Cerebellar nuclear complex (tissue), 1 donor: ENCODE data around the gene RHEB.
"Not testable (repeated sequence)": the region's sequence is repeated elsewhere in the genome, so short reads cannot be mapped to it uniquely, and the experiment has no call there.

ENCODE experiments used
- DNase-seq, 2 experiments: peaks; one replicate each; lab custom pipeline; 2025; lab: John Stamatoyannopoulos, UW

Gene RHEB, protein sequence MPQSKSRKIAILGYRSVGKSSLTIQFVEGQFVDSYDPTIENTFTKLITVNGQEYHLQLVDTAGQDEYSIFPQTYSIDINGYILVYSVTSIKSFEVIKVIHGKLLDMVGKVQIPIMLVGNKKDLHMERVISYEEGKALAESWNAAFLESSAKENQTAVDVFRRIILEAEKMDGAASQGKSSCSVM

DNA sequence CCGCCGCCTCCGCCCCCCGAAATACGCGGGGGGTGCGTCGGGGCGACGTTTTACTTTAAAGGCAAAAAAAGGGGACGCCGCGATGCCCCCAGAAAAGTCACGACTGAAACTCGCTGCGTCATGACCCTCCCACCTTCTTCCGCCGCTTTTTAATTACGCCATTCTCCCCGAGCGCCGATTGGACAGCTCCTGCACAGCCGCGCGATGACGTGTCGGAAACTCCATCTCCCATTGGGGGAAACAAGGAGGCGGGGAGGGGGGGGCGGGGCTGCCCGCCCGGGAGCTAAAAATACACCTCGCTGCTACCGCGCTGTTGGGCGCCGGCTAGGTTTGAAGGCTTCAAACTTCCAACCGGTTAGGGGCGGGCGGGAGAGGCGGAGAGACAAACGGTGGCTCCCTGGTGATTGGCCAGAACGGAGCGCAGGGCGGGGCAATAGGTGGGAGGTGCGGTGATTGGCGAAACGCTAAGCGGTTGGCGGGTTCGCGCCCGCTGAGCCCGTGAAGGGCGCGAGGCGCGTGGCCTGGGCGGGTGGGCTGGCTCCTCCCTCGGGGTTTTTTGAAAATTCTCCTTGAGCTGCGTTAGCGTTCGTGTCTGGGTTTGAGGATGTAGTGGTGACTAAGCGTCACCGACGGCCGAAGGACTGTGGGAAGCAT, at the start of gene RHEB:
RHEB (minus strand) TSS at position 131 of the 654 bp plus-strand sequence. CDS start 384 bp downstream, outside the sequence.
- DNase-seq: peak; percentile 94 to 96

DNA sequence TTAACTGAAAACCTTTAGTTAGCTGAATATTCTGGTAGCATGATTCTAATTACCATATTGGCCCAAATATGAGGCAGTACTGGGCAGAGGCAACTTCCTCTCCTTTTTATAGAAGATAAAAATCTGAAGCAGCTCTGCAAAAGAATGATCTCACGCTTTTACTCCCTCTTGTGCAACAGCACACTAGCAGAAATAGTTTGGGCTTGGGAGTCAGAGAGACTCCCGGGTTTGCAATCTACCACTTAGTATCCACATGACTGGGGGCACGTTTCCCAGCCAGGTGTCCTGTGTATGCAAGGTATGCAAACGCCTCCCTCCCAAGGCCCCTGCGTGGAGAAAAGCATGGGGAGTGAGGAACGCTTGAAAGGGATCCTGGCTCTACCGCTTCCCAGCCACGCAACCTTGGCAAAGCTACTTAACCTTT, 47.2 kb upstream of the RHEB start:
- no peak for DNase-seq

DNA sequence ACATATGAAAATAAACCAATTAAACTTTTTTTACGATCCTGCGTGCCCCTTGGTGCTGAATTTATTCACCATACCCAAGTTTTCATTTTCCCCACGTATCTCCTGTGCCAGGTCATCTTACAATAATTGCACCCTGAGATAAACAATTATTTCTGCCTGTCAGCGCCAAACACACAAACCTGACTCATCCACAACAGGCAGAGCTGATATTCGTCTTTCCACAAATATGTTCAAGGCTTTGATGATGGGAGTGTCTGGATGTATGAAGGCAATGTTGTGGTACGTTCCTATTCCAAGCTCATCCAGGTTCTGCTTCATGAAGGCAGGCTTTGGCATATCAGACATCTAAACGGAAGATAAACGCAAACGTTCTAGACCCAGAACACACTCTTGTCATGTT, 45.8 kb upstream of the RHEB start:
- DNase-seq: no peak

DNA sequence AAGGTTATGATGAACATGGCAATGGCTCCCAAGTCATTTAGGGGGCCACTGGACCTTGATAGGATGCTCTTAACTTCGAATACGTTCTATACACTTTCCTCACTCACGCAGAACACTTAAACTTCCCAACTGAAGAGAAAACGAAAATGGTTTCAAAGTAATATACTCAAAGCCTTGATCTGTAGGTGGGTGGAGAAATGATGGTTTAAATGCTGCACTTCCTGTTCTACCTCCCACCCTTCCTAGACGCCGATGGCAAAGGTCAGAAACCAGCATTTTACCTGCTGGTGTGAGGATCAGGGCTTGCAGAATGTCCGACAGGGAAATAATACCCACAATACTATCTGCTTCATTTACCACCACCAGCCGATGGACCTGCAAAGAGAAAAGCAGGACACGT, 40.5 kb upstream of the RHEB start:
- no peak for DNase-seq

DNA sequence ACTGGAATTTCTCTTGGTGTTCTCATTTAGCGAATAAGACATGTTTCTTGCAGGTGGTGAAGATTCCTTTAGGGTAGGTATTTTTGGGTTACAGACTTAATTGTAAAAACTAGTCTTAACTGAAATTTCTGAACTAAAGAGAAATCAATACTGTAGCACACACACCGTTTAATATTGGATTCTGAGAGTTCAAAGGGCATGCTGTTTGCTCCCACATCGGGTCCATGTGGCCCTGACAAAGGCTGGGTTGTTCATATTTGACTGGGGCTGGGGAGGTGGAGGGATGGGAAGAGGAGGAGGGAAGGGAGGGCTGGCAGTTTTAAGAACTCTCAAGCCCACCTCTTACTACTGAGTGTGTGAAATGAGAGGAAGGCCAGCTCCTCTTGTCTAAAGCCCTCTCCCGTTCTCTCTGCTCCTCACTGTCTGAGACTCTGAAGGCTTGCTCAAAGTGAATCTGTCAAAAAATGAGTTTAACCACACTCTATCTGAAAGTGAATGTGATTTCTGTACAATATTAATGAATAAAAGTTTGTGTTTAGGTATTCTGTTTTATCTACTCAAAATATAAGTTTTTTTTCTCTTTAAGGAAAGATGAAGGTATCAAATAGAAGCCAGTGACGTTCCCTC, 40.0 kb upstream of the RHEB start:
- no peak for DNase-seq

DNA sequence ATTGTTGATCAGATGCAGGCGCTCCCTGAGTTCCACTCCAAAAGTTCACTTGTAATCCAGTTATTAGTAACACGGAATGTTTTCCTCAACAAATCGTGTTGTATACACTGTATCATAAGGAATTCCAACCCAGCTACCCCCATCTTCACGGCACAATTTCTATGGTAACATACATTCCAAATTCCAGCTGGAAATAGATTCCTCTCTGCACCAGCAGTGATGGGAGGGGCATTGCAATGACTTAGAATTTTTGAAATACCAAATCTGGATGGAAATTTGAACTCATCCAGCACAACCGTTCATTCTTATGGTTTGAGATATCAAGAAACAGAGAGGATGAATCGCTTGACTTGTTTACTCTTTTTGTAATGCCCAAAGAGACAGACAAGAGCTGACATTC, 38.9 kb upstream of the RHEB start:
- no peak for DNase-seq

DNA sequence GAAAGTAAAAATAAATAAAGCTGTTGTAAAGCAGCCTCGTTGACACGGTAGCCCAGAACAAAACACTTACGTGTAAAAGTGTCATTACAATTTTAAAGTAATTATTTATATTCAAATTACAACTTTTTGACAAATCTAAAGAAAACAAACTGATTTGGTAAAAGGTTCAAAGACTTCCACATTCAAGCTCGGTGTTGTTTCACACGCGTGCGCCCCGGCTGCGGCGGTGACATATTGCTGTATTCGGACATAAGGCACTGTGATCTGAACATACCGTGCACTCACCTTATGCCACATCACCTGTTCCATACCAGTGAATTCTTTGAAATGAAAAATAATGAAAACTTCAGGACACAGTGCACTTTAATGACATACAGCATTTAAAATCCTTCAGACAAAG, 36.9 kb upstream of the RHEB start:
- DNase-seq: no peak

DNA sequence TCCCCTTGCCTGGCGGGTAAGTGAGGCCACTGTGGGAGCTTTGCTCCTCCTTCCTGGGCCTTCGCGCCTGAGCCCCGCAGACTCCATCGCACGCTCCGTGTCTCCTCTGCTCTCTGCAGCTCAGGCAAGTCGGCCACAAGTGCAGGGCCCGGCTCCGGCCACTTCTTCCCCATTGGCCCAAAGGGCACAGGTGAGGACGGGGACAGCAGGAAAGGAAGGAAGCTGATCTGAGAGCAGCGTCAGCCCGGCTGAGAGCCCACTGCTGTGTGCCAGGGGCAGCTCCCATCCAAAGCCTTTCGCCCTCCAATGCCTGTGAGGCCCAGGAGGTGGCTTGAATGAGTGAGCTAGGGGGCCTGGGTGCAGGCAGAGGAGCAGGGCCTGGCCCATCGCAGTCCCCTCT, 33.7 kb upstream of the RHEB start:
- no peak for DNase-seq

DNA sequence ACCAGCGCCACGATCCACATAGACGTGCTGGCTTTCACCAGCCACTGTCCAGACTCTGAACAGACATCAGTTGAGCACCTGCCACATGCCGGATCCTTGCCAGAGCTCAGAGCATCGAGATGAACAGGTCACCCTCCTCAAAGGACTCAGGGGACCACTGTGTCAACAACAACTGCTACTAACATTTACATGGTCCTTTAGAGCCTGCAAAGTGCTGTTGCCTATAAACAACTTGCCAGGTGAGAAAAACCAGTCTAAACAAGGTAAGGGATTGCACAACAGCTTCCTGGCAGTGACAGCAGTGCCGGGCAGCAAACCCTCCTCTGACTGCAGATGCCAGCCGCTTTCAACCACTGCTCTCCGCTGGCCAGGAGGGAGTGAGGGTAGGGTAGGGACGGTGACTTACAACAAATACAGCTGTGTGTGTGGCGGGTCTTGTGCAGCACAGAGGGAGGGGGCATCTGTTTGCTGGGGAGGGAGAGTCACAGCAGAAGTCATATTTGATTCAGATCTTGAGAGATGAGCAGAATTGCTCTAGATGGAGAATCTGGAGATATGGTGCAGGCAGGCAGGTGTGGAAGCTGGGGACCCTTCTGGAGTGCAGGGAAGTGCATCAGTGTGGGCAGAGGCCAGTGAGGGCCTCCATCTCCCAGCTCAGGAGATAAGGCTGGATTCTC, 32.8 kb upstream of the RHEB start:
- no peak for DNase-seq

DNA sequence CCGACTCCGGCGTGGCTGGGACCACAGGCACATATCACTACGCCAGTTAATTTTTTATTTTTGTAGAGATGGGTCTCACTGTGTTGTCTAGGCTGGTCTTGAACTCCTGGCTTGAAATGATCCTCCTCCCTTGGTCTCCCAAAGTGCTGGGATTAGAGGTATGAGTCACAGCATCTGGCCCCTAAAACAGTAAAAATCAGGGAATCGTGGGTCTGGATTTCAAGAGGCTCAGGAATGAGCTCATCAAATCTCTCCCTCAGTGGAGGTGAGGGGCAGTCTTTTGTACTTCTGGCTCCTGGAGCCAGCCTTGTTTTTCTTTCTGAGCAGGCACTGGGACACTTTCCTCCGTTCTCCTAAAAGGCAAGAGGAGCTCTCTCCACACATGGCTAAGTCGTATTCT, 32.1 kb upstream of the RHEB start:
- no peak for DNase-seq

DNA sequence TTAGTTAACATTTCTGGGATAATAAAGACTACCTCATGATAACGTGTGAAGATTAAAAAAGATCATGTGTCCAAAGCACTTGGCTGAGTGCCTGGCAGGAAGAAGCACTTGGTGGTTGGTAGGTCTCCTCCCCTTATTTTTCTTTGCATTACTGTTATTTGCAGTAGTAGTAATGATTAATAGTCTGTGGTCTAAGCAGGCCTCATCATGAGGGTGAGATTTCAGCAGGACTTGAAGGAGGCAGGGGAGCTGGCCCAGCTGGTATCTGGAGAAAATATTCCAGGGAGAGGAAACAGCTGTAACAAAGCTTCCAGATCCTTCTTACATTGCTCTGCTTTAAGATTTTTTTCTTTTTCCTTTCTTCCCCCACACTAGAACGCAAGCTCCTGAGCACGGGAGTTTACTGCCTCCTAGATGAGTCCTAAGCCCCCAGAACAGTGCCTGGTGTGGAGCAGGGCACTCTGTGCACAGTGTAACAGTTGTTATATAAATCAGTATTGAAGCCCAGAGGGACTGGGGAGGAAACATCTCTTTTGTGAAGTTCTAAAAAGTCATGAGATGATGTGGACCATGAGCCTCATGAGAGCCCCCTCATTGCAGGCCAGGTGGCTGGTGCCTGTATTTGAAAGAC, 31.1 kb upstream of the RHEB start:
- no peak for DNase-seq

DNA sequence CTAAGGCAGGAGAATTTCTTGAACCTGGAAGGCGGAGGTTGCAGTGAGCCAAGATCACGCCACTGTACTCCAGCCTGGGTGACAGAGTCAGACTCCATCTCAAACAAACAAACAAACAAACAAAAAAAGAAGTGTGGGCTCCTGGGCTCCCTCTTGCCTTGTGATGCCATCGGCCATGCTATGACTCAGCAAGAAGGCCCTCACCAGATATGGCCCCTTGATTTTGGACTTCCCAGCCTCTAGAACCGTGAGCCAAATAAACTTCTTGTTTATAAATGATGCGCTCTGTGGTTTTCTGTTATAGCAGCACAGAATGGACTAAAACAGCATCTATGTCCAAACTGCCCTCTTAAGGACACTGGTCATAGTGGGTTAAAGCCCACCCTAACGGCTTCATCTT, 29.9 kb upstream of the RHEB start:
- DNase-seq: no peak

DNA sequence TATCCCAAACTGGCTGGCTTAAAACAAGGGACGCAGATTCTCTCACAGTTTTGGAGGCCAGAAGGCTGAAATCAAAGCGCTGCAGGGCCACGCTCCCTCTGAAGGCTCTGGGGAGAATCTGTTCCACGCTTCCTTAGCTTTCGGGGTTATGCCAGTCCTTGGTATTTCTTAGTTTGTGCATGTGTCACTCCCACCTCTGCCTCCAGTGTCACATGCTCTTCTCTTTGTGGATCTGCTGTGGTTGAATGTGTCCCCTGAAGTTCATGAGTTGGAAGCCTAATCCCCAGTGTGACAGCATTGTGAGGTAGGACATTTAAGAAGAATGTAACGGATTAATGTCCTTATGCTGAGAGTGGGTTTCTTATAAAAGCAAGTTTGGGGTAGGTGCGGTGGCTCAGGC, 29.4 kb upstream of the RHEB start:
- DNase-seq: no peak

DNA sequence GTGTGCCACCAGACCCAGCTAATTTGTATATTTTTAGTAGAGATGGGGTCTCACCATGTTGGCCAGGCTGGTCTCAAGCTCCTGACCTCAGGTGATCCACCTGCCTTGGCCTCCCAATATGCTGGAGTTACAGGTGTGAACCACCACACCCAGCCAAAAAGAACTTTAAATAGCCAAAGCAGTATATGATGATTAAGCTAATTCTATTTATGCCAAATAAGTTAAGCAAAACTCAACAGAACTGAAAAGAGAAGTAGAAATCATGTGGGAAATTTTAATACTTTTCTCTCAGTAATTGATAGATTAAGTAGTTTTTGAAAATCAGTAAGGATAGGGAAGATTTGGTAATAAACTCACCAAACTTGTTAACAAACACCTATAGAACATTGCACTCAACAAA, 24.5 kb upstream of the RHEB start:
- DNase-seq: no peak

DNA sequence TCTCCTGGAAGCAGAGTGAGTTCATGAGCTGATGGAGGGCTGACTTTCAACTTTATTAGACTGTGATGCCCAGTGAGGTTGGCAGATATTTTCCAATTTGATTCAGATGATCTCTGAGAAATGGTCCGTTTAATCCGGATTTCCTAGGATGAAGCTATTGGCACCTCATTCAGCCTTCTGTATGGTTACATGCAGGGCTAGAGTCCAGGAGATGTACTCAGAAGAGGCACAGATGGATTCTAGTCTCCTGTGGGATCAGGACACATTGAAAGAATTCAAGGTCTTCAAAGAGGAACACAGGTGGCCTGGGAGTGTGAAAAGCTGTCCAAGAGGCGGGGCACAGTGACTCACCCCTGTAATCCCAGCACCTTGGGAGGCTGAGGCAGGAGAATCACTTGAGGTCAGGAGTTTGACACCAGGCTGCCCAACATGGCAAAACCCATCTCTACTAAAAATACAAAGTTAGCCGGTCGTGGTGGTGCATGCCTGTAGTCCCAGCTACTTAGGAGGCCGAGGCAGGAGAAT, 23.0 kb upstream of the RHEB start:
- peak in 1 of 2 experiments; percentile 18 for DNase-seq

DNA sequence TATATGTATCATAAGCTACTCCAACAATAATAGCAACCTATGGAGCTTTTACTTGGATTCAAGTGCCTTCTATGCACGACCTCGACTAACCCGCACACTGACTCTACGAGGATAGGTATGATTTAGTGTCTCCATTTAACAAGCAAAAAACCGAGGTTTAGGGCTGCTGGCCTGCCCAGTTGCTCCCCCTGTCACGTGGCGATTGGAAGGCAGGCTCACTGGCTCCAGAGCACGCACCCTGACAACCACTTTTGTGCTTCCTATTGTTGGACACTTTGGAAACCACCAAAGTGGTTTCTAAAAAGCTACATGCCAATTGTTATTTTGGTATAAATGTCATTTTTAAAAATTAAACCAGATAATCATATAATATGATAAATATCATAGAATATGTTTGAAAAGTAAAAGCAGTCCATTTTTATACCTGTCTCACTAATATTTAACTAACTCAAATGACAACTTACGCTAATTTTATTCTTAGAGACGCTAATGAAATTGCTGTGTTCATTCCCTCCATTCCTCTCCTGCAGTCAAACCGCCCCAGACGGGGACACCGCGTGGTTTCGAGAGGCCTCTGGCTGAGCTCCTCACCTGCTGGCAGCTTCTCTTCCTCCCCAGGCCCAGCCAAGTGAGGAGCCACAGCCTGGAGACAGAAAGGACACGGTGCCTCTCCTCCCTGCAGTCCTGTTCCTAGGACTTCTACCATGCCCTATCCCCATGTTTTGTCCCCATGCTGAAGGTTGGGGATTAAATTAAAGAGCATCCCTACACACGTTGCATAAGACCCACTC, 22.2 kb upstream of the RHEB start:
- peak in 1 of 2 experiments; percentile 51 for DNase-seq

DNA sequence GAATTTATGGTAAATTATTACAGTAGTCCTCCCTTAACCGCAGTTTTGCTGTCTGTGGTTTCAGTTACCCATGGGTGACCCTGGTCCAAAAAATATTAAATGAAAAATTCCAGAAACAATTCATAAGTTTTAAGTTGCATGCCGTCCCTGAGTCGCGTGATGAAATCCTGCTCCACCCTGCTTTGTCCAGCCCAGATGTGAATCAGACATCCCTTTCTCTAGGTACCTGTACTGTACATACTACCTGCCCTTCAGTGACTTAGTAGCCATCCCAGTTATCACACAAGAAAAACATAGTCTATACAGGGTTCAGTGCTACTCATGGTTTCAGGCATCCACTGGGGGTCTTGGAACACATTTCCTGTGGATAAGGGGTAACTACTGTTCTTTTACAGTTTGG, 20.5 kb upstream of the RHEB start:
- DNase-seq: no peak

DNA sequence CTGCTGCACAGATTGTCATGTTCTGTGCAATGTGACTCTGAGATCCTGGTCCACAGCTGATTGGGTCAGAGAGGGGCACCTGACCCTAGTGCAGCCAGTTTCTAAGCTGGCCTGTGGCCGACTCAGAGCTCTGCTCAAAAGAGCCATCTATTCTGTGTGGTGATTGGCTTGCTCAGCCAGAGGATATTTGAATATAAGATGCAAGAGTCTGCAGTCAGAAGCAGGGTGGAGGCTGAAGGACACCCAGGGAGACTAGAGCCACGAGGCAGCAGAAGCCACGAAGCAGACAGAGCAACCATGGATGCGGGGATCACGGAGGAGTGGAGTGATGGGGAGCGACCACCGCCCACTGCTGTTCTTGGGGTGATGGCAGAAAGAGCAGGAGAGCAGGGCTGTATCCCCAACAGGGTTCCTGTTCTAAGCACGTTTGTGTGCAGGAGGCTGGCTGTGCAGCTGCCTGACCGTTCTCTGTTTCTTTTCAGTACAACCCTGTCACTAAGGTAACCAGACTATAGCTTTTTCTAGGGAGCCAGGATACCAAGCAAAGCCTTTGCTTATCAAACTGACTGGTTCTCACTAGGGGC, 19.5 kb upstream of the RHEB start:
- DNase-seq: peak; percentile 85 to 91

DNA sequence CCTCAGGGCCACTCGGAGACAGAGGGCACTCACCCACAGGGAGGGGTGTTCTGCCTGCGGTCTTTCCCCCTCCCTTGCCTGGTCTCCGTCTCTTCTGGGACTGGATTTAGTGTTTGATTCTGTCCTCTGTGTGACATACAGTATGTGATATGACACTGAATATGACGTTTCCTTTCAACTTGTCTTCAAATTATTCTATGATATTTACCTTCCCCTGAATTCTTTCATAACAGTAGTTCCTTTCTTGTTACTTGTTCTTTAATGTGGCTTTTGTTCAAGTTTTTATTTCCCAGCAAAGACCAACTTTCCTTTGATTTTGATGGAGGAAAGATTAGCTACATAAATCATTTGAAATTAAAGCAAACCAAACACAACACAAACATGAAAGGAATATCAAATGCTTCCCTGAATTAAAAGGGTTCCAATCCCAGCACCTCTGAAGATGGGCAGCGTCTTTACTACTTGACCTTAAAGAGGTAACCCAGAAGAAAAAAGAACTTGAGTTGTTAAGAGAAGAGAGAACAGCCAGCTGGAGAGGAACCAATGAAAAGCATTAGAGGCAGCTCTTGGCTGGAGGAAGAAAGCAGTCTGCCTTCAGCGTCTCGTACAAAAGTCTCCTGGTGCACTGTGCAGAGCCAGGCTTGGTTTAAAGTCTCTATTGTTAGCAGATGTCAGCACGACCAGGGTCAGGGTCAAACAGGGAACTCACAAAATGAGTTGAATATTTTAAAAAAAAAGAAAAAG, 18.3 kb upstream of the RHEB start:
- no peak for DNase-seq

DNA sequence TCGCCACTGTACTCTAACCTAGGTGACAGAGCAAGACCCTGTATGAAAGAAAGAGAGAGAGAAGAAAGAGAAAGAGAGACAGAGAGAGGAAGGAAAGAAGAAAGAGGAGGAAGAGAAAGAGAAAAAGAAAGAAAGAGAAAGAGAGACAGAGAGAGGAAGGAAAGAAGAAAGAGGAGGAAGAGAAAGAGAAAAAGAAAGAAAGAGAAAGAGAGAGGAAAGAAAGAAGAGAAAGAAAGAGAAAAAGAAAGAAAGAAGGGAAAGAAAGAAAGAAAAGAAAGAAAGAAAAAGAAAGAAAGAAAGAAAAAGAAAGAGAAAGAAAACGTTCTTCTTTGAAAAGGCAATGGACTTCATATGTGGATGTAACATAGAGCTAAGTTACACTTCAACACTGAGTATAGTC, 16.5 kb upstream of the RHEB start:
- DNase-seq: not testable (repeated sequence)
